Sciatic nerve (tissue), 2 donors: Measurements from ENCODE around the gene EDC3. TPM values are rescaled to one million over a fixed set of nuclear protein-coding genes. Genes with fewer than 3 reads are reported as not detected.
"Not testable (repeated sequence)": the region's sequence is repeated elsewhere in the genome, so short reads cannot be mapped to it uniquely, and the experiment has no call there.

ENCODE experiments used
- ATAC-seq: fragments of 200-7000 bp; cut with Tn5 transposase; one replicate; pipeline ENCODE4 v1.9.1; 2020; ENCODE audit warnings: mild to moderate bottlenecking, moderate library complexity
- DNase-seq: peaks from one replicate; pipeline ENCODE4 v3.0.0-alpha.2; 2020; ENCODE audit warnings: low spot score
- intact Hi-C: fragments of 100-400 bp; cut with DNase I; formaldehyde crosslinking; loops from one replicate; pipeline ENCODE4 v1.14.2; 2022
- total RNA-seq: library from RNA; stranded (reverse); fragmentation: NEBNext Ultra II Directional; extraction: Animal tissue kit (Norgen Biotek cat#: 25700); gene quantifications from one replicate; pipeline ENCODE4 v1.2.1, GENCODE V29; 2021
- donor health status: DM: no; HTN: no; CAD: no.
- donor health status: DM: no; HTN: no; CAD: no.

EDC3 gene
- total RNA-seq, 1 donor from 2014 or later = 32.5 TPM

DNA sequence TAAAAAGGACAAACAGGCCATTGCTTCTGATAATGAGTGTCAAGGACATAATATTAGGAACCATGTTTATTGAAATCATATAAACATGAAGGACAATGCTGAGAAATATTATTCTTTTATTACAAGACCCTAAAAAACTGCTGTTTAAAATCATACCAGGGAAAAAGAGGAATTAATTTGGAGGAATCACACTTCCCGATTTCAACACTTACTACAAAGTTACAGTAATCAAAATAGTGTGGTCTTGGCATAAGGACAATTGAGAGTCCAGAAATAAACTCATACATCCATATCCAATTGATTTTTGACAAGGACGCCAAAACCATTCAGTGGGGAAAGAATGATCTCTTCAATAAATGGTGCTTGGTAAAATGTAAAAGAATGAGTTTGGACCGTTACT lies 16.5 kb upstream of the EDC3 start:
- no peak for DNase-seq
- no peak for ATAC-seq
- intact Hi-C loops = no loop called here

DNA sequence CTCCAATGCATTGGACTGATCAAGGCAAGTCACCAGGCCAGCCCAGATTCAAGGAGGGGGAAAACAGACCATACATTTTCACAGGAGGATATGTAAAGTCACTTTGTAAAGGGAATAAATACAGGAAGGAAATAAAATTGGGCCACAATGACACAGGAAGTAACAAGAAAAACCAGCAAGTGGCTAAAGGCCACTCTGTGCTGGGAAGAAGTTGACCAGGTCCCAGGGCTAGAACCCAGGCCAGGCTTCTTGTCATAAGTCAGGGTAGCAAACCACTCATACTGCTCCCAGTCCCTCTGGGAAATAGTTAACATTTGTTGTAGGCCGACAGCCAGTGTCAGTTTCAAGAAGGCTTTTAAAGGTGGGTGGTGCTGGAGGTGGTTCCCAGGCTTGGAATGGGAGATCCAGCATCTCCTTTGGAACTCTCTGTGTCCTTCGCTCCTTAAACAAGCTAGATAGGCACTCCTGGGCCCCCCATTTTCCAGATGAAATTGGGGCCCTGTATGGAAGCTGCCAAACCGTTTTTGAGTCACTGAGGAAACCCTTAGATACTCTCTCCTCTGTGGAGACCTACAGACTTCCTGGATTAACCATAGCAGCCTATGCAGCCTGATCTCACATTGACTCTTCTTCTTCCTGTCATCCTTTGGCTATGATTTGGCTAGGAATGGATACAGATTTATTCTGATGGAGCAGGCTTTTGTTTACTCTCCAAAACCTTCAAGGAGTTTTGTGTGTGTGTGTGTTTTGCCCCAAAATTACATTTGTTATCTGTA lies 14.7 kb upstream of the EDC3 start:
- DNase-seq (no peak), ATAC-seq (no peak)
- intact Hi-C loops = no loop called here

DNA sequence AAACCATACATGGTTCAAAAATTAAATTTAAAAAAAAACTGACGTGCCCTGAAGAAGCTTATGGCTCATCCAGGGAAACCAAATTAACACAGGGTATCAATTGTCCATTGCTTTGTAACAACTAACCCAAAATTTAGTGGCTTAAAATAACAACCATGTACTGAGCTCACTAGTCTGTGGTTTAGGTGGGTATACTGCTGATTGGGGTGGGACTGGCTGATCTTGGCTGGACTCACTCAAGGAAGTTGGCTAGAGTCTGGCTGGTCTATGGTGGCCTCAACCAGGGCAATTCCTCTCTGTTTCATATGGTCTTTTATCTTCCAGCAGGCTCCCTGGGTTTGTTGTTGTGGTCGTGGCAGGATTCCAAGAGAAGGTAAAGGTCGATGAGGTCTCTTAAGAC lies 14.1 kb upstream of the EDC3 start:
- intact Hi-C loops = no loop called here
- DNase-seq (no peak), ATAC-seq (no peak)

DNA sequence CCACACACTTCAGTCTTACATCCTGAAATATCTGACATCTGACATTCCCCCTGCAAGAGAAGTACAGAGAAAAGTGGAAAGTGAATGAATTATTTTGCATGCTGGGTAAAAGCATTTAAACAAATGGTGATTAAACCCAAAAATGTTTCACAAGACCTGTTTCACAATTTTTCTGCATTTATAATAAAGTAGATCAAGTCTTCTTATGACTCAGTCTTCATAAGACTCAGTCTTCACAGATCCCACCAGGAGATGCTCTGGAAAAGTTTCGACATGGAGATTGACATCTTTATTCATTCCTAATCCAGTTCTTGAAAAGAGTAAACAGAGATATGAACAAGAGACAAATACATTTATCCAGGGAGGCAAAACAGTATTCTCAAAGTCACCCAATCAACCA lies 13.2 kb upstream of the EDC3 start:
- ATAC-seq (no peak), DNase-seq (no peak)
- intact Hi-C loops = no loop called here

DNA sequence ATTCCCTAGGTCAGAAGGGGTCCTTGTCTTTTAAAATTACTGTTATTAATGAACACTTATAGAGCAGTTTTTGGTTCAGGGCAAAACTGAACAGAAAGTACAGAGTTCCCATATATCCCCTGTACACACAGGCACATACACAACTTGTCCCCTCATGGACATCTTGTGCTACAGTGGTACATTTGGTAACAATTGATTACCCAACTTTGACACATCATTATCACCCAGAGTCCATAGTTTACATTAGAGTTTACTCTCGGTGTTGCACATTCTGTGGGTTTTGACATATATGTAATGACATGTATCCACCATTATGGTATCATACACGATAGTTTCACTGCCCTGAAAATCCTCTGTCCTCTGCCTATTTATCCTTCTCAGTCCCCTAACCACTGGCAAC lies 984 bp upstream of the EDC3 start:
- no peak for DNase-seq
- no peak for ATAC-seq
- intact Hi-C loops = no loop called here

DNA sequence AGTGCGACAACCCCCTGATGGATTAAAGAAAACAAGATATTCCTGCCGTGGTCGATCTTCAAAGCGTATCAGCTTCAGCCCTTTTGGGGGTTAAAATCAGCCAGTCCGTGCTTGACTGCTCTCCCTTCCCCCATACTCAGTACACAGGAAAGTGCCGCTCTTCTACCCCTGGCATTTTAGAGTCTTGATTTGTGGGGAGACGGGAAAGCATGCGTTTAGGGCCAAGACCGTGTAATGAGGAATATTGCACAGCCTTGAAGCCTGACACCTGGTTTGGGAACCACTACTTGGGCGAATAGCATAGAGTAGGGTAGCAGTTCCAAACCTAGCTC lies 540 bp upstream of the EDC3 start:
- DNase-seq (no peak), ATAC-seq (no peak)
- intact Hi-C loops = no loop called here

DNA sequence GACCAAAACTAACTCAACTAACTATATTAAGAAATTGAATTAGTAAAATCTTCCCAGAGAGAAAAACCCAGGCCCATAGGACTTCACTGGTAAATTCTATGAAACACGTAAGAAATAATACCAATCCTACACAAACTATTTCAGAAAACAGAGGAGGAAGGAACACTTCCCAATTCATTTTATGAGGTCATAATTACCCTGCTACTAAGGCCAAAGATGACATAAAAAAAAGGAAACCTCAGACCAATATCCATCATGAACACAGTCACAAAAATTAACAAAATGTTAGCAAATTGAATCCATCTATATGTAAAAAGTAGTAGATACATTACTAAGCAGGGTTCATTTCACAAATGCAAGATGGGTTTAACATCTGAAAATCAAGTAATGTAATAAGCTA lies 3.5 kb downstream of the EDC3 start:
- DNase-seq (no peak), ATAC-seq (no peak)
- intact Hi-C loops = no loop called here

DNA sequence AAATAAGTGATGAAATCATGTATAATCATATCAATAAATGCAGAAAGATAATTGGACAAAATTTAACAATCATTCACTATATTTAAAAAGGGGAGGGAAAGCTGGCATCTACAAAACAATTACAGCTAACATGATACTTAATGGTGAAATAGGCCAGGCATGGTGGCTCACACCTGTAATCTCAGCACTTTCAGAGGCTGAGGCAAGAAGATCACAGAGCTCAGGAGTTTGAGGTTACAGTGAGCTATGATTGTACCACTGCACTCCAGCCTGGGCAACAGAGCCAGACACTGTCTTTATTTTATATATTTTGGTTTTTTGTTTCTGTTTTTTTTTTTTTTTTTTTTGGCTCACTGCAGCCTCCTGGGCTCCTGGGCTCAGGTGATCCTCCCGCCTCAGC lies 12.1 kb downstream of the EDC3 start:
- intact Hi-C loops = no loop called here
- DNase-seq (no peak), ATAC-seq (no peak)

DNA sequence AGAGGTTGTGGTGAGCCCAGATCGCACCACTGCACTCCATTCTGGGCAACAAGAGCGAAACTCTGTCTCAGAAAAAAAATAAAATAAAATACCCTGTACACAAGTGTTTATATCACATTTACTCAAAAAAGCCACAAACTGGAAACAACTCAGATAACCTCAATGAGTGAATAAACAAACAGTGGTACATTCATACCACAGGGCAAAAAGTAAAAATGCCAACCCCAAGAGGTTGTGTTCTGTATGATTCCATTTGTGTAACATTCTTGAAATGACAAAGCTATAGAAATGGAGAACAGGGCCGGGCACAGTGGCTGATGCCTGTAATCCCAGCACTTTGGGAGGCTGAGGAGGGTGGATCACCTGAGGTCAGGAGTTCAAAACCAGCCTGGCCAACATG lies 12.9 kb downstream of the EDC3 start:
- intact Hi-C loops = no loop called here
- no peak for DNase-seq
- no peak for ATAC-seq

DNA sequence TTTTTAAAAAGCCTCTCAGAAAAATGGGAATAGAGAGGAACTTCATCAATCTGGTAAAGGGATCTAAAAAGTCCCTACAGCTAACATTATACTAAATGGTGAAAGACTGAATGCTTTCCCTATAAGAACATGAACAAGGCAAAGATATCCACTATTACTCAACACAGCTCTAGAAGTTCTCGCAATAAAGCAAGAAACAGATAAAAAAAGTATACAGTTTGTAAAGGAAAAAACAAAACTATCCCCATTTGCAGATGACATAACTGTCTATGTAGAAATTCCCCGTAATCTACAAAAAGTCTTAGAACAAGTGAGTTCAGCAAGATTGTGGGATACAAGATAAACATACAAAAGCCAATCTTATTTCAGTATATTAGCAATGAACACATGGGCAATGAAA lies 15.4 kb downstream of the EDC3 start:
- ATAC-seq = no peak
- no peak for DNase-seq
- intact Hi-C loops = no loop called here

DNA sequence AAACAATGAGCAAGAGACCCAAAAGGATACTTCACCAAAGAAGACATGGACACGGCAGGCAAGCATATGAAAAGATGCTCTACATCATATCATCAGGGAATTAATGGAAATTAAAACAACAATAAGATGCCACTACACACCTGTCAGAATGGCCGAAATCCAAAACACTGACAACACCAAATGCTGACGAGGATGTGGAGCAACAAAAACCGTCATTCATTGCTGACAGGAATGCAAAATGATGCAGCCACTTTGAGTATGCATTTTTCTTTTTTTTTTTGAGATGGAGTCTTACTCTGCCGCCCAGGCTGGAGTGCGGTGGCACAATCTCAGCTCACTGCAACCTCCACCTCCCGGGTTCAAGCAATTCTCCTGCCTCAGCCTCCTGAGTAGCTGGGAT lies 19.0 kb downstream of the EDC3 start:
- ATAC-seq = no peak
- intact Hi-C loops = no loop called here
- no peak for DNase-seq

DNA sequence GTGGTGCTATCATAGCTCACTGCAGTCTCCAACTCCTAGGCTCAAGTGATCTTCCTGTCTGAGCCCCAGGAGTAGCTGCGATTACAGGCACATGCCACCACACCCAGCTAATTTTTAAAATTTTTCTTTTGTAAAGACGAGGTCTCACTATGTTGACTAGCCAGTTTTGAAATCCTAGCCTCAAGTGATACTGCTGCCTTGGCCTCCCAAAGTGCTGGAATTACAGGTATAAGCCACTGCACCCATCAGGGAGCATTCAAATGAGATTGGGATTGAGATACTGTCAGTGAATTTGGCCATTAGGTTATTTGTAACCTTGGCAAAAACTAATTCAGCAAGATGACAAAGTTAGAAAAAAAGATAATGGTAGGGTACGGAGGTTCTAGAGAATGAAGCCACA lies 21.7 kb downstream of the EDC3 start:
- intact Hi-C loops = no loop called here
- no peak for DNase-seq
- ATAC-seq = no peak

DNA sequence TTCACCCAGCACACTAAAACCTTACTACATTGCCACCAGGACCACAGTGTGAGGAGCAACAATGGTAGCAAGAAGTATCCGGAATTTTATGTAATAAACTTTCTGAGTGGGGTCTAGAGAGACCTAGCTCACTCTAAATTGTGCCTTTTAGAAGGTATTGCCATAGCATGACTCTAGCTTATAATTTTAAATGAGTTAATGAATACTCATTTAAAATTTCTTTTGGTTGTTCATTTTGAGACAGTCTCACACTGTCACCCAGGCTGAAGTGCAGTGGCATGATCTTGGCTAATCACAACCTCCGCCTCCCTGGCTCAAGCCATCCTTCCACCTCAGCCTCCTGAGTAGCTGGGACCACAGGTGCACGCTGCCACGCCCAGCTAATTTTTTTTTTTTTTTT lies 26.2 kb downstream of the EDC3 start:
- intact Hi-C loops = no loop called here
- no peak for ATAC-seq

DNA sequence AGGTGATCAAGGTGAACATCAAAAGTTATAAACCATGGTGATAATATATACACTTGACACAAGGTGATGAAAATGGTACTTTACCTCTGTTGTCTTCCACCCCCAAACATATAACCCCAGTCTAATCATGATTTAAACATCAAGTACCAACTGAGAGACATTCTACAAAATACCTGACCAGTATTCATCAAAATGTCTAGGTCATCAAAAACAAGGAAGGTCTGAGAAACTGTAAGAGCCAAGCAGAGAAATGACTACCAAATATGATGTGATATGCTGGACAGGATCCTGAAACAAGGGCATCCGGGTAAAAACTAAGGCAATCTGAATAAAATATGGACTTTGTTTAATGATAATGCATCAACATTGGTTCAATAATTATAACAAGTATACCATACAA lies 27.8 kb downstream of the EDC3 start:
- ATAC-seq = no peak
- intact Hi-C loops = no loop called here
- DNase-seq = no peak

More for the DNA sequence above, 26.2 kb downstream of the EDC3 start:
- DNase-seq = no peak

DNA sequence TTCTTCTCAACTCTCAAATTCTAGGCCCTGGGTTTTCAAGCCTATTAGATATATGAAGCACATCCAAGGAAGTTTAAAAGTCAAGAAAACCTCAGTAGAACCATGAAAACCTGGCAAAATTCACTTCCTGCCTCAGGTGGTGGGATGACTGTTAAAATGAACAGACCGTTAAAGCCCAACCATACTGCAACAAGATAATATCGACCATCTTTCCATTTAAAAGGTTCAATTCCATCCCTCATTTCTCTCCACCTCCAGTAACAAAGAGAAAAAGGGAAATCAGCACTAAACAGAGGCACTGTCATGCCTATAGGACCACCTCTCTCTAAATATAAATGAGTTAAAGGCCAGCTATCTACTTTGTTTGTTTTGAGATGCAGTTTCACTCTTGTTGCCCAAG lies 31.2 kb downstream of the EDC3 start:
- no peak for DNase-seq
- no peak for ATAC-seq
- intact Hi-C loops = no loop called here

DNA sequence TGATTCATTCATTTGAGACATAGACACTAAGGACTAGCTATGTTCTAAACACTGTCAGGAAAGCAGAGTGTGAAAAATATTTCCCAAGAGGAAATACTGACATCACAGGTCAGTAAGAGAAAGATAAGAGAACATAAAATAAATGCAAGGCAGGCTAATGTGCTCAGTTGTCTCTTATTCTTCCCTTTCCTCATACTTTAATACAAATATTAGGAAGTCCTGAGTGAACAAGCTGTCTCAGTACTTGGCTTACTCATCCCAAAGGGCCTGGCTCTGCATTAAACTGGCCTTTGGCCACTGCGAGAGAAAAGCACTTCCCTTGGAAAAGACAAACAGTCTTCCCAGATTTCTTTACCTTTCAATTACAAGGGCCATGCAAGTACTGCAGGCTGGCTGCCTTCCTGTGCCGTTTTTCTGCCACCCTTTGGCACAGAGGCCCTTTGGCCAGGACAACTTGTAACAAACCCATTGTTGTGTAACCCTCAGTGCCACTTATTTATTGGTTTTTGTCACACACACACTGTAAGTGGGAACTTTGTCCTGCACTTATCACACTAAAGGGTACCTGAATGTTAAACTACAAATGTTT lies 31.7 kb downstream of the EDC3 start:
- intact Hi-C loops = no loop called here
- DNase-seq (no peak), ATAC-seq (peak; percentile 26)

DNA sequence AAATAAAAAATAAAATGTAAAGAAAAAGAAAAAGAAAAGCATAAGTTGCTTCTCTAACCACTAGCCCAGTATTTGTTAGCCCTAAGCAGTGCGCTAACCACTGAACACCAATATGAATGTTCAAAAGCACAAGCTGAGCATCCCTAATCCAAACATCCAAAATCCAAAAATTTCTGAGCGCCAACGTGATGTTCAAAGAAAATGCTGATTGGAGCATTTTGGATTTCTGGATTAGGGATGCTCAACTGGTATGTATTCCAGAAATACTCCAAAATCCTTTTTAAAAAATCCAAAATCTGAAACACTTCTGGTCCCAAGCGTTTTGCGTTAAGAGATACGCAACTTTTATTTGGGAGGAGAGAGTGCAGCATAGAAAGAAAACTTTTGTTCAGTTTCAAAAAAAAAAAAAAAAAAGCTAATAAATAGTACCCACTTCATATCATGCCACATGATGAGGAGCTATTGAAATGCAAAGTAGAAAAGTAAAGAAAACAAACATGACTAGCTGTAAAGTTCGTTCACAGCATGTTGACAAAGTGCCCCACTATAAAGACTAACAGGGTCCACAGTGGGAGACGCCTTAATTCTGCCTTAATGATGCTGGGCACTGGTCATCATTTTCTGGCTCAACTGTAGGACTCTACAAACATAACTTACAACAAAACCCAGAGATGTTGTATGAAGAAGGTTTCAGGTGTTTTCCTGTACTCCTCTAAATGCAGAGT lies 32.4 kb downstream of the EDC3 start:
- DNase-seq (no peak), ATAC-seq (no peak)
- intact Hi-C loops = no loop called here

DNA sequence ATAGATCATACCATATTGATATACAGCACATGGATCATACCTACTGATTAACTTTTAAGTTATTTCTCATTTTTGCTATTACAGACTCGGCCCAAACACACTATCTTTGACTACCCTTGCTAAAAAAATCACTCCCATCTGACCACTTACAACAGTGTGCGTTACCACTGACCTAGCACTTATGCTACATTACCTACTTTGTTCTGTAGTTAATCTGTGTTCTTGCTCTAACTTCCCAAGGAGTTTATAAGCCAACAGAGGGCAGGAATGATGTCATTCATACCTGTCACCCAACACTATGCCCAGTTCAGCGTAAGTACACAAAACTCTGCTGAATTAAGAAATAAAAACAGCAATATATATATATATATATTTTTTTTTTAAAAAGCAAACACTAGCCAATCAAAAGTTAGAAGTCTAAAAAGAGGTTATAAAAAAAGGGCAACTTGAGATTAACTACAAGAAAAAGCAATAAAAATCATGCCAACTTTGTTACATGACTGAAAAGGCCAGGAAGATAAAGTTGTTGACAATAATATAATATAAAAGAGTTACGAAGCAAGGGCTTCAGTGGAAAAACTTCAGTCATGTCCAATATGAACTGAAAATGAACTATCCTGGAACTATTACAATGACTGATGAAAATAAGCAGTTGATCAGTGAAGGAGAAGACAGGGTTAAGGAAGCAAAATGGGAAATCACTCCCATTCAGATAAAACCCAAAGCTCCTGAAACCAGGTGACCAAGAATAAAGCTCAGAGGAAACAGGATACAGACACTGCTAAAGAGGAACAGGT lies 33.6 kb downstream of the EDC3 start:
- intact Hi-C loops = no loop called here
- no peak for ATAC-seq
- no peak for DNase-seq

DNA sequence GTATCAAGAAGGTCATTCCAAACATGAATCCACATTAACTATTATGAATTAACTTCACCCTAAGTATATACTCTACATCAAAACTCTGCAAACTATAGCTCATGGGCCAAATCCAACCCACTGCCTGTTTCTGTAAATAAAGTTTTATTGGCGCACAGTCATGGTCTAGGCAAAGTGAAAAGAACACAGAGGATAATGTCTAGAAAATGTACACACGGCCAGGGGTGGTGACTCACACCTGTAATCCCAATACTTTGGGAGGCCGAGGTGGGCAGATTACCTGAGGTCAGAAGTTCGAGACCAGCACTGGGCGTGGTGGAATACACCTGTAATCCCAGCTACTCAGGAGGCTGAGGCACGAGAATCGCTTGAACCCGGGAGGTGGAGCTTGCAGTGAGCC lies 34.5 kb downstream of the EDC3 start:
- DNase-seq, intact Hi-C loops, ATAC-seq: not testable (repeated sequence)

DNA sequence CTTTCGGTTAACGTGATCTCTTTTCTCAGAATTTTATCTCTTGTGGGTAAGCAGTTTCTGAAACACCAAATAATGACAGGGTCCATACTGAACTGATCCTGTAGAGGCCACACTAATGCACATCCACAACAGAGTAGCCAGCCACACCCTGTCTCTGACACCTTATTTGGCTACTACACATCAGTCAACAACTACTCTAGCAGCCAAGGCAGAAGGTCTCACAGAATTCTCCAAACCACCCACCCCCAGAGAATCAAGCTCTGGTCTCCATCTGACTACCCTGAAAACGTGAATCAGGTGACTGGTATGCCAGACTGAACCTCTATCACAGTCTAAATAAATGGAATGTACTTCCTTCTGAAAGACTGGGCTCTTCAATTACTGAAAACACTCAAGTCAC lies 38.0 kb downstream of the EDC3 start:
- intact Hi-C loops = no loop called here
- no peak for ATAC-seq
- DNase-seq = no peak
